Spleen (tissue), 11 donors: ENCODE data around the gene SIMC1. TPM values are rescaled to one million over a fixed set of nuclear protein-coding genes. Genes with fewer than 3 reads are reported as not detected.
"Not testable (repeated sequence)": the region's sequence is repeated elsewhere in the genome, so short reads cannot be mapped to it uniquely, and the experiment has no call there.

ENCODE experiments used
- DNase-seq: peaks from one replicate; pipeline ENCODE4 v3.0.0-alpha.2; 2020
- H3K27ac ChIP-seq, 8 donors: fragments of 200-600 bp; sonication (generic) in 7 of 8; 1 replicate in 4 of 8; 2 replicates in 4 of 8; pipeline versions ENCODE4 v1.5.0 to v1.8.0; 2016 to 2021; ENCODE audit warnings: inconsistent platforms in 4 of 8, mild to moderate bottlenecking in 4 of 8, moderate library complexity in 1 of 8
- H3K27me3 ChIP-seq, 7 donors: fragments of 200-600 bp; sonication (generic) in 6 of 7; replicated peaks in 1 of 7; 1 replicate in 4 of 7; 2 replicates in 3 of 7; pipeline versions ENCODE4 v1.5.0 to v1.8.0; 2016 to 2021; ENCODE audit warnings: inconsistent platforms in 3 of 7, mild to moderate bottlenecking in 1 of 7
- H3K36me3 ChIP-seq, 6 donors: fragments of 200-600 bp; sonication (generic) in 5 of 6; 1 replicate in 4 of 6; 2 replicates in 2 of 6; pipeline versions ENCODE4 v1.5.0 to v1.8.0; 2016 to 2021; ENCODE audit warnings: inconsistent platforms in 2 of 6
- H3K4me1 ChIP-seq, 6 donors: fragments of 200-600 bp; sonication (generic) in 5 of 6; 1 replicate in 3 of 6; 2 replicates in 3 of 6; pipeline versions ENCODE4 v1.5.0 to v1.8.0; 2016 to 2021; ENCODE audit warnings: inconsistent platforms in 3 of 6
- H3K4me3 ChIP-seq, 8 donors: fragments of 200-600 bp; sonication (generic) in 7 of 8; 1 replicate in 4 of 8; 2 replicates in 4 of 8; pipeline versions ENCODE4 v1.5.0 to v1.8.0; 2016 to 2021; ENCODE audit warnings: inconsistent platforms in 4 of 8, mild to moderate bottlenecking in 4 of 8, moderate library complexity in 2 of 8
- H3K9me3 ChIP-seq, 8 donors: fragments of 200-600 bp; sonication (generic) in 7 of 8; 1 replicate in 4 of 8; 2 replicates in 4 of 8; pipeline versions ENCODE4 v1.5.0 to v1.8.0; 2016 to 2021; ENCODE audit warnings: inconsistent platforms in 4 of 8
- WGBS, 5 donors: extraction: QIAGEN DNeasy Blood & Tissue Kit in 3 of 5; methylation state at CpG; one replicate each; pipeline versions ENCODE4 v1.1.5 to v1.1.7; 2013 to 2018; 5-methylcytosine and 5-hydroxymethylcytosine counted together
- intact Hi-C: fragments of 100-400 bp; cut with DNase I; formaldehyde crosslinking; loops from one replicate; pipeline ENCODE4 v1.15.0; 2023; ENCODE audit warnings: low total_unique reads
- polyA plus RNA-seq, 3 donors: library from polyadenylated mRNA; stranded (reverse); fragments of 200-250 nt; gene quantifications; one replicate each; pipeline ENCODE4 v1.2.1, GENCODE V29; 2013
- total RNA-seq, 7 donors: library from RNA; depleted of rRNA in 3 of 7; stranded (reverse); fragments of >200 nt in 3 of 7; fragmentation: NEBNext Ultra II Directional in 4 of 7; extraction: Animal tissue kit (Norgen Biotek cat#: 25700) in 4 of 7; gene quantifications; one replicate each; pipeline versions ENCODE4 v1.1.0 to v1.2.1, GENCODE V29; 2016 to 2021
- donor health status: healthy with polysubstance abuse.
- donor health status: DM: no; HTN: no; CAD: no; lungs with moderate emphysema.
- donor health status: DM: no; HTN: no; CAD: no.
- donor health status: Bipolar disorder and iron deficiency.
- donor health status: healthy.
- donor health status: DM: no; HTN: no; CAD: no.
- donor health status: DM: yes; HTN: yes; CAD: no.

The SIMC1 gene
- total and polyA plus RNA-seq, 10 donors, result 5.2 to 33.8 (median 25.8) TPM

GRCh38 chr5:176245074-176245473 lies 6.8 kb downstream of the SIMC1 start:
- H3K4me3 ChIP-seq, H3K9me3 ChIP-seq, H3K36me3 ChIP-seq, DNase-seq, intact Hi-C loops, H3K27me3 ChIP-seq, H3K4me1 ChIP-seq: not testable (repeated sequence)
- H3K27ac ChIP-seq, result peak overlapping the region in 2 of 8 donors; percentile 11 to 34
- 61 to 89% (median 73%) methylated on average over 2 to 6 of the region's 6 CpGs for WGBS, 5 donors

- DNase-seq, result not testable (repeated sequence)
- H3K27ac ChIP-seq, result peak overlapping the region in 2 of 8 donors; percentile 11 to 34
- WGBS, 5 donors, result 72 to 79% (median 77%) methylated on average over 4 to 5 of the region's 5 CpGs
These were observed 7.3 kb downstream of the SIMC1 start for GRCh38 chr5:176245489-176245888.

GRCh38 chr5:176250691-176251090 lies 12.5 kb downstream of the SIMC1 start:
- H3K9me3 ChIP-seq, intact Hi-C loops, DNase-seq, H3K4me1 ChIP-seq, H3K36me3 ChIP-seq, H3K27me3 ChIP-seq, H3K4me3 ChIP-seq, H3K27ac ChIP-seq: not testable (repeated sequence)
- 93 to 98% (median 97%) methylated on average over 2 of the region's 2 CpGs for WGBS, 5 donors

More at GRCh38 chr5:176245489-176245888, 7.3 kb downstream of the SIMC1 start:
- H3K36me3 ChIP-seq, intact Hi-C loops, H3K4me1 ChIP-seq, H3K27me3 ChIP-seq, H3K4me3 ChIP-seq, H3K9me3 ChIP-seq: not testable (repeated sequence)

- H3K4me3 ChIP-seq, H3K9me3 ChIP-seq, H3K4me1 ChIP-seq, DNase-seq, H3K27me3 ChIP-seq, H3K36me3 ChIP-seq, intact Hi-C loops, H3K27ac ChIP-seq: not testable (repeated sequence)
- 94 to 100% (median 98%) methylated on average over 10 to 36 of the region's 36 CpGs for WGBS, 5 donors
These were observed 13.9 kb downstream of the SIMC1 start for GRCh38 chr5:176252171-176252570.

GRCh38 chr5:176253370-176254065 lies 15.3 kb downstream of the SIMC1 start:
- intact Hi-C loops, DNase-seq: not testable (repeated sequence)
- 89 to 97% (median 91%) methylated on average over 8 of the region's 8 CpGs for WGBS, 5 donors

DNA sequence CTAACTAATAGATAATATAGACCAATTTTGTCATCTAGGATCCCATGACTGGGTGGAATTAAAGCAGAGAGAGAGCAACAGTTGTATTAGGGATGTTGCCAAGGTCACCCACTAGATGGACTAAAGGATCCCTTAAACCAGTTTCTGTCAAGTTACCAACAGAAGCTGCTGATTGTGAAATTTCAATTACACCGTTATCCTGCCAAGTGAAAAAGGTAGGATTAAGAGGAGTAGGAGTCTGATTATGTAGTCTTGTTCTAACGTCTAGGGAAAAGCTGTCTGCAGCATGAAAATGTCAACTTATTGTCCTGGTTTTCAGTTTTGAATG lies 15.8 kb downstream of the SIMC1 start:
- intact Hi-C loops, H3K9me3 ChIP-seq, DNase-seq, H3K27me3 ChIP-seq, H3K4me1 ChIP-seq, H3K4me3 ChIP-seq, H3K36me3 ChIP-seq, H3K27ac ChIP-seq: not testable (repeated sequence)
- WGBS, 5 donors, result 34 to 58% (median 56%) methylated on average over 2 of the region's 2 CpGs; no CpG with 5 or more reads in 1 of the 5 donors

More at GRCh38 chr5:176253370-176254065, 15.3 kb downstream of the SIMC1 start:
- H3K4me1 ChIP-seq, H3K9me3 ChIP-seq, H3K27me3 ChIP-seq, H3K4me3 ChIP-seq, H3K27ac ChIP-seq, H3K36me3 ChIP-seq: not testable (repeated sequence)

GRCh38 chr5:176257871-176258505 lies 19.8 kb downstream of the SIMC1 start:
- H3K4me1 ChIP-seq, intact Hi-C loops, H3K9me3 ChIP-seq, DNase-seq, H3K4me3 ChIP-seq, H3K27ac ChIP-seq, H3K27me3 ChIP-seq: not testable (repeated sequence)
- peaks cover 0 to 15% (median 0%) of the 10 kb centered on the region in 6 donors for H3K36me3 ChIP-seq
- WGBS, 5 donors, result 95 to 97% (median 97%) methylated on average over 4 to 5 of the region's 5 CpGs

DNA sequence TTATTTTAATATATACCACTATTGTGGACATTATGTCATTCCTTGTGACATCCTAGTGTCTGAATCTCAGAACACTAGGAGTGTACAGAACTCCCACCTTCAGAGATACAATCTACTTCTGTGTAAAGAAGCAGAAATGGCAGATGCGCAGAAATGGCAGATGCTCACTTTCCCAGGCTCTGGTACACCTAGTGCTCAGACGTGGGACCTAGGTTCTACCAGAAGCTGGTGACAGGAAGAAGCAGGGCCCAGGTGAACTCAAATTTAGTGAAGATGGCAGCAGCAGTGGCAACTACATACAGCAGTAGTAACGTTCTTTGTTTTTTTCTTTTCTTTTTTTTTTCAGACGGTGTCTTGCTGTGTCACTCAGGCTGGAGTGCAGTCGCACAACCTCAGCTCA lies 22.5 kb downstream of the SIMC1 start:
- WGBS, 5 donors, result 91 to 98% (median 96%) methylated on average over 4 to 5 of the region's 5 CpGs
- H3K27me3 ChIP-seq, H3K4me3 ChIP-seq, intact Hi-C loops, H3K9me3 ChIP-seq, DNase-seq, H3K4me1 ChIP-seq, H3K27ac ChIP-seq: not testable (repeated sequence)
- peaks cover 0 to 19% (median 0%) of the 10 kb centered on the region in 6 donors for H3K36me3 ChIP-seq

- H3K27ac ChIP-seq, DNase-seq, H3K4me3 ChIP-seq, H3K9me3 ChIP-seq, H3K27me3 ChIP-seq, intact Hi-C loops, H3K4me1 ChIP-seq: not testable (repeated sequence)
- 87 to 100% methylated on average over 1 of the region's 1 CpG; no CpG with 5 or more reads in 3 of the 5 donors for WGBS, 5 donors
- peaks cover 0 to 22% (median 4%) of the 10 kb centered on the region in 6 donors for H3K36me3 ChIP-seq
These were observed 28.2 kb downstream of the SIMC1 start for GRCh38 chr5:176266448-176266847.

- intact Hi-C loops, H3K4me1 ChIP-seq, H3K27ac ChIP-seq, H3K4me3 ChIP-seq, H3K27me3 ChIP-seq, DNase-seq: not testable (repeated sequence)
- Histone ChIP-seq H3K9me3 (peaks cover 0 to 10% (median 0%) of the 10 kb centered on the region in 8 donors), H3K36me3 (peaks cover 0 to 19% (median 0%) of the 10 kb centered on the region in 6 donors)
These were observed 50.8 kb downstream of the SIMC1 start for GRCh38 chr5:176289018-176289417.

DNA sequence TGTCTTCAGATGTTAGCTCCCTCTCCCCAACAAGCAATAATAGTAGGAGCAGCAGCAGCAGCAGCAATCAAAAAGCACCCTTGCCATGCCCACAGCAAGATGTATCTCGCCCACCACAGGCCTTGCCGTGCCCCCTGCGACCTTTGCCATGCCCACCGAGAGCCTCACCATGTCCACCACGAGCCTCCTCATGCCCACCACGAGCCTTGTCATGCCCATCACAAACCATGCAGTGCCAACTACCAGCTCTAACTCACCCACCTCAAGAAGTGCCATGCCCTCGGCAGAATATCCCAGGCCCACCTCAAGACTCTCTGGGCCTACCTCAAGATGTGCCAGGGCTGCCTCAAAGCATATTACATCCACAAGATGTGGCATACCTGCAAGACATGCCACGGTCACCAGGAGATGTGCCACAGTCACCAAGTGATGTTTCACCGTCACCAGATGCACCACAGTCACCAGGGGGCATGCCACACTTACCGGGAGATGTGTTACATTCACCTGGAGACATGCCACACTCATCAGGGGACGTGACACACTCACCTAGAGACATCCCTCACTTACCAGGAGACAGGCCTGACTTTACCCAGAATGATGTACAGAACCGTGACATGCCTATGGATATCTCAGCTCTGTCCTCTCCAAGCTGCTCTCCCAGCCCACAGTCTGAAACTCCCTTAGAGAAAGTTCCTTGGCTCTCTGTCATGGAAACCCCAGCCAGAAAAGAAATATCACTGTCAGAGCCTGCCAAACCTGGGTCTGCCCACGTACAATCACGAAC lies 52.0 kb downstream of the SIMC1 start:
- intact Hi-C loops, H3K4me3 ChIP-seq, H3K27me3 ChIP-seq, DNase-seq, H3K27ac ChIP-seq, H3K4me1 ChIP-seq: not testable (repeated sequence)
- H3K9me3 ChIP-seq, result peaks cover 0 to 10% (median 0%) of the 10 kb centered on the region in 8 donors
- peaks cover 0 to 23% (median 0%) of the 10 kb centered on the region in 6 donors for H3K36me3 ChIP-seq
- 83 to 96% (median 94%) methylated on average over 11 to 14 of the region's 14 CpGs for WGBS, 5 donors
